ENCODE measurements around the gene ARHGAP4.

ARHGAP4 gene

DNA sequence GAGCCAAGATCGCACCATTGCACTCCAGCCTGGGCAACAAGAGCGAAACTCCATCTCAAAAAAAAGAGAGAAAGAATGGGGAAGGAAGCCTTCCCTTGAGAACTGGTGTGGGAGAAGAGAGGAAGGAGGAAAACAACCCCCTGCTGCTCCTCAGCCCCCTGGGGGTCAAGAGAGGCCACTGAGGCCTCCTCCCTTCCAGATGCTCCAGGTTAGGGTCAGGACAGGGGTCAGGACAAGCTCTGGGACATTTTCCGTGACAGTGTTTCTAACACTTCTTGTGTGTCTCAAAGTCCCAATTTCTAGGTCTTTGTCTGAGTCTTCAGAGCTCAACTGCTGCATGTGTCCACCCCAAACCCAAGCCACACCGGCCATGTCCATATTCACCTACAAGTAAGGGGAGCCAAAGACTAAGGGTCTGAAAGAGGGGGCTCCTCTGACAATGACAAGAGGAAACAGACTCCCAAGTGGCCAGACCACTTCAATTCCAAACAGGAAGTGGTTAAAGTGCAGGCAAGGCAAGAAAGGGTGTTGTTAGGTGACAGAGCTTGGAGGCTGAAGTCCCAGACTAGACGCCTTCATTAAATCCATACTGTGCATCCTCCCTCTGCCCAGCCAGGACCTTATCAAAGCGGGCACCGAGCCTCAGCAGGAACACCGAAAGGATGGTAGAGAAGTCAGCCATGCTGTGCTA lies 48.3 kb downstream of the ARHGAP4 start:
- no peak for DNase-seq
- Histone ChIP-seq H3K36me3 (no peaks in the 10 kb centered on the region; the same call in 1 of the 2 replicates), H3K9me3 (ENCODE audit: severe bottlenecking) (no peaks in the 10 kb centered on the region), H3K4me3 (ENCODE audit: low read depth, low read length) (no peak overlapping the region), H3K27me3 (ENCODE audit: insufficient read depth, low read depth, severe bottlenecking) (peaks cover 10% of the 10 kb centered on the region), H3K27ac (peak overlapping the region; percentile 78)
- TF ChIP-seq, protein P1, sequence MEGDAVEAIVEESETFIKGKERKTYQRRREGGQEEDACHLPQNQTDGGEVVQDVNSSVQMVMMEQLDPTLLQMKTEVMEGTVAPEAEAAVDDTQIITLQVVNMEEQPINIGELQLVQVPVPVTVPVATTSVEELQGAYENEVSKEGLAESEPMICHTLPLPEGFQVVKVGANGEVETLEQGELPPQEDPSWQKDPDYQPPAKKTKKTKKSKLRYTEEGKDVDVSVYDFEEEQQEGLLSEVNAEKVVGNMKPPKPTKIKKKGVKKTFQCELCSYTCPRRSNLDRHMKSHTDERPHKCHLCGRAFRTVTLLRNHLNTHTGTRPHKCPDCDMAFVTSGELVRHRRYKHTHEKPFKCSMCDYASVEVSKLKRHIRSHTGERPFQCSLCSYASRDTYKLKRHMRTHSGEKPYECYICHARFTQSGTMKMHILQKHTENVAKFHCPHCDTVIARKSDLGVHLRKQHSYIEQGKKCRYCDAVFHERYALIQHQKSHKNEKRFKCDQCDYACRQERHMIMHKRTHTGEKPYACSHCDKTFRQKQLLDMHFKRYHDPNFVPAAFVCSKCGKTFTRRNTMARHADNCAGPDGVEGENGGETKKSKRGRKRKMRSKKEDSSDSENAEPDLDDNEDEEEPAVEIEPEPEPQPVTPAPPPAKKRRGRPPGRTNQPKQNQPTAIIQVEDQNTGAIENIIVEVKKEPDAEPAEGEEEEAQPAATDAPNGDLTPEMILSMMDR (IDR thresholded peaks at IDR 0.05; ENCODE audit: low read depth, low read length), result no peak

DNA sequence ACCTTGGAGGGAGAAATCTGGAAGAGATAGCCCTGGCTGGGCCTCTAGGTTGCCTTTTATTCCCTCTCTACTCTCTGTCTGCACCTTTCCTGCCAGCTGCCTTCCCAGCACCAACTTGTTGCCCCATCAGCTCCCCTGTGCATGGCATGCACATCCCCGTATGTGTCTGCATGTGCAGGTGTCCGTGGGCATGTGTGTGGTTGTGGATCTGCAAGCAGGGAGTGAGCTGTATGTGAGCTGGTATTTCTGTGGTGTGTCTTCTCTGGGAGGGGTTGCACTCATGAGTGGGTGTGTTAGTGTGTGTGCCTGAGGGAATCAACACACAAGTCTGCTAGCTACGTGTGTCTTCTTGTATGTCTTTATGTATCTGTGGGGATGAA lies 50.0 kb downstream of the ARHGAP4 start:
- H3K27me3 ChIP-seq (ENCODE audit: insufficient read depth, low read depth, severe bottlenecking), result peaks cover 13% of the 10 kb centered on the region
- H3K36me3 ChIP-seq, result peaks cover 4% of the 10 kb centered on the region
- H3K9me3 ChIP-seq (ENCODE audit: severe bottlenecking), result no peaks in the 10 kb centered on the region
- no peak for DNase-seq
- peak overlapping the region; percentile 62; the same call in 1 of the 2 replicates for H3K4me3 ChIP-seq (ENCODE audit: low read depth, low read length)
- H3K27ac ChIP-seq, result no peak overlapping the region
- TF ChIP-seq, protein P1 (IDR thresholded peaks at IDR 0.05; ENCODE audit: low read depth, low read length), result no peak

DNA sequence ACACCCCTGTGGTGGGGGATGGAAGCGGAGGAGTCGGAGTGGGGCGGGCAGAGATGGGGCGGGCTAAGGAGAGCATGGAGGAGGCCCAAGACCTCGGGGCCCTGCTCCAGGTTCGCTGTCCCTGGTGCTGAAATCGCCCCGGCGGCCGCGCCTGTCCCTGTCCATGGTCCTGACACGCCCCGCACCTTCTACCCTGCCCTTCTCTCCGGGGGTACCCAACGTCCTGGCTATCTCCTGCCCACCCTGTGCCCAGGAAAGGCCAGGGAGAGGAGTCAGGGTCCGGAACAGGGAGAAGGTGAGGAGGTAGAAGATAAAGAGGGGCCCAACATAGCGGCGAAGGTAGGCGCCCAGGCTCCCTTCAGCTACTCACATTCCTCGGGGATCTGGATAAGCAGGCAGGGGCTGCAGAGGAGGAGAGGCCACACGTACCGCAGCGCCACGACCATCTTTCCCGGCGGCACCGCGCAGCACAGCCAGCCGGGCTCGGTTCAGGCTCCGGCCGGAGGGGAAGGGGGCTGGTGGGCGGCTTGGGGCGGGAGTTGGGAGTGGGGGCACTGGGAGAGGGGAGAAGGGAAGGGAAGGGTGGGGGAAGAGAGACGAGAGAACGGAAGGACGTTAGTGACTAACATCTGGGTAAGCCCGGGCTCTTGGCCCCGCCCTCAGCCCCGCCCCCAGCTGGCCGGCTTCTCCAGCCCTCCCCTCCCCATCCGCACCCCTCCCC lies 50.5 kb downstream of the ARHGAP4 start:
- Histone ChIP-seq H3K9me3 (ENCODE audit: severe bottlenecking) (no peaks in the 10 kb centered on the region), H3K36me3 (peaks cover 8% of the 10 kb centered on the region), H3K27ac (peak overlapping the region; percentile 61), H3K27me3 (ENCODE audit: insufficient read depth, low read depth, severe bottlenecking) (peaks cover 13% of the 10 kb centered on the region), H3K4me3 (ENCODE audit: low read depth, low read length) (peak overlapping the region; percentile 62)
- TF ChIP-seq, protein P1 (IDR thresholded peaks at IDR 0.05; ENCODE audit: low read depth, low read length), result no peak
- DNase-seq, result peak; percentile 78

DNA sequence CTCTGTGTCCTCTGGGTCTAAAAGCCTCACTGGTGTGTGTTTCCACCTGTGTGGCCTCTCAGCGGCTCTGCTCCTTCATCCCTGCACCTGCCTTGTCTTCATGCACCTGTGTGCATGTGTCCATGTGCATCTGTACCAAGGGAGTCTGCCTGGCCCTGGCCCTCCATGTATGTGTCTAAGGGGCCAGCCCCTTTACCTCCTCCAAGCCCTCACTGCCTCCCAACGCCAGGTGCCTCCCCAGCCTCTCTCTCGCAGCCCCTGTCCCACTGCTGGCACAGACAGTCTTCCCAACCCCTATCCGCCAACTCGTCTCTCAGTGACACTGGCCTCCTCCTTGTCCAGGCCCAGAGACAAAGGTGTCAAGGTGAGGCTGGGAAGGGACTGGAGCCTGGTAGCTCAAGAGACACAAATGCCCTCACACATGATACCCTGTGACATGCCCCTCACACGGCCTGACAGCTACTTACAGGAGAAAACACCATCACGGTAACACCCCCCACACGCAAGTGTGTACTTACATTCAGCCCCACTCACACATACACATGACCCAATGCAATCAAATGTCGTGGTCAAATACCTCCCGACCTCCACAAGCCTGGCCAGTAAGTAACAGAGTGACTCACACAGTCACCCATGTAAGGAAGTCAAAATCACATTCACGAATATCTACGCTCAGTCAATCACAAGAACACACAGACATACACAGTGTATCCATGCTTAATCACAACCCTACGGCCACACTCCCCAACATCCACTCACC lies 51.5 kb downstream of the ARHGAP4 start:
- Histone ChIP-seq H3K27me3 (ENCODE audit: insufficient read depth, low read depth, severe bottlenecking) (peaks cover 16% of the 10 kb centered on the region), H3K36me3 (peaks cover 18% of the 10 kb centered on the region), H3K4me3 (ENCODE audit: low read depth, low read length) (peak overlapping the region; percentile 62), H3K27ac (peak overlapping the region; percentile 89), H3K9me3 (ENCODE audit: severe bottlenecking) (no peaks in the 10 kb centered on the region)
- TF ChIP-seq, protein P1 (IDR thresholded peaks at IDR 0.05; ENCODE audit: low read depth, low read length), result no peak
- no peak for DNase-seq

DNA sequence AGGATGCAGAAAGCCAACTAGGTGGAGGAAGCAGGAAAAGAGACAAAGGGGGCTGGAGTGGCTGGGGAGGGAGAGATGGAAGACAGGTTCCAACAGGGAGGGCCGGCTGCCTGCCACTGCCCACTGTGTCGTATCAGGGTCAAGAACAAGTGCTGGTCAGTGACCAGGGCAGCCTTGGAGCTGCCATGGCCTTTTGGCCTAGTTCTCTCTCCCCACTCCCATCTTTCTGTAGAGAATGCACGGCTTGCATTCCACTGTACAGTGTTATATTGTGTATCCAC lies 52.0 kb downstream of the ARHGAP4 start:
- no peak overlapping the region for H3K4me3 ChIP-seq (ENCODE audit: low read depth, low read length)
- H3K27ac ChIP-seq, result peak overlapping the region; percentile 89
- no peak for DNase-seq
- H3K9me3 ChIP-seq (ENCODE audit: severe bottlenecking), result no peaks in the 10 kb centered on the region
- peaks cover 23% of the 10 kb centered on the region for H3K36me3 ChIP-seq
- H3K27me3 ChIP-seq (ENCODE audit: insufficient read depth, low read depth, severe bottlenecking), result peaks cover 18% of the 10 kb centered on the region
- TF ChIP-seq, protein P1 (IDR thresholded peaks at IDR 0.05; ENCODE audit: low read depth, low read length), result no peak
